ENCODE results near the gene CSRNP3.

DNA sequence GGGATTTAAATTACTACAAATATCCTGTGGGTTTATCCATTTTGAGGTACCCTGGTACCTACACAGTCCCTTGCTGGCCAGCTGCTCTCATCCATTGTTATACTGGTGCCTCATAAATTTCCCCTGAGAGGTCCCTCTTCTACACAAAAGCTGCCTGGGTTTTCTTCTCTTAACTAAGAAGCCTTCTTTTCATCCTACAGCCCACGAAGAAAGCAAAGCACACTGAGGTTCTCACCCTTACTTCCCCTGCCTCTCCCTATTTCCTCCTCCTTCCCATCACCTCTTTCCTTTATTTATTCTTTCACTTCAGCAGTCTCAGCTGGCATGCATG is 154.9 kb downstream of the CSRNP3 start:
- TF ChIP-seq, protein P1, sequence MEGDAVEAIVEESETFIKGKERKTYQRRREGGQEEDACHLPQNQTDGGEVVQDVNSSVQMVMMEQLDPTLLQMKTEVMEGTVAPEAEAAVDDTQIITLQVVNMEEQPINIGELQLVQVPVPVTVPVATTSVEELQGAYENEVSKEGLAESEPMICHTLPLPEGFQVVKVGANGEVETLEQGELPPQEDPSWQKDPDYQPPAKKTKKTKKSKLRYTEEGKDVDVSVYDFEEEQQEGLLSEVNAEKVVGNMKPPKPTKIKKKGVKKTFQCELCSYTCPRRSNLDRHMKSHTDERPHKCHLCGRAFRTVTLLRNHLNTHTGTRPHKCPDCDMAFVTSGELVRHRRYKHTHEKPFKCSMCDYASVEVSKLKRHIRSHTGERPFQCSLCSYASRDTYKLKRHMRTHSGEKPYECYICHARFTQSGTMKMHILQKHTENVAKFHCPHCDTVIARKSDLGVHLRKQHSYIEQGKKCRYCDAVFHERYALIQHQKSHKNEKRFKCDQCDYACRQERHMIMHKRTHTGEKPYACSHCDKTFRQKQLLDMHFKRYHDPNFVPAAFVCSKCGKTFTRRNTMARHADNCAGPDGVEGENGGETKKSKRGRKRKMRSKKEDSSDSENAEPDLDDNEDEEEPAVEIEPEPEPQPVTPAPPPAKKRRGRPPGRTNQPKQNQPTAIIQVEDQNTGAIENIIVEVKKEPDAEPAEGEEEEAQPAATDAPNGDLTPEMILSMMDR (IDR thresholded peaks at IDR 0.05) = no peak
- no peak for TF ChIP-seq EP300 (IDR thresholded peaks at IDR 0.05)

Measured in tibial nerve (tissue), 4 donors.